HG03159 (cell line): ENCODE measurements around the gene CDKN2B-AS1.
A peak's percentile ranks its signal among the peaks of the same experiment; 100 is the strongest.

ENCODE experiments used
- ATAC-seq: cut with Tn5 transposase; IDR thresholded peaks from one replicate; pipeline ENCODE4 v1.9.1; 2021; ENCODE audit warnings: mild to moderate bottlenecking, moderate library complexity; ENCODE audit not compliant: unreplicated experiment

The CDKN2B-AS1 gene

DNA sequence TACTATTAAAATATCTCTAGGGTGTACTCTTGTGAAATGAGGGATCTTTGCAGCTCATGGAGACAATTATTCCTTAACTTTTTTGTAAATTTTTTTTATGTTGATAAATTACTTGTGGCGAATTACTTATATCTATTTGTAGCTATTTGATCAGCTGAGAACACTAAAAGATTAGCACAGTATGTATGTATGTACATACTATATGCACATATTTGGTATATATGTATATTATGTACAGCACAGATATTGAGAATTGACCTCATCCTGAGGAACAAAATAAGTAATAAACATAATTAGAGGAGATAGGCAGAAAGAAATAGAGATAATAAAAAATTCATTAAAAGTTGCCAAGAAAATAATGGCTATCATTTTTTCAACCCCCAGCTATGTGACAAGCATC lies 12.2 kb upstream of the CDKN2B-AS1 start:
- ATAC-seq = no peak

DNA sequence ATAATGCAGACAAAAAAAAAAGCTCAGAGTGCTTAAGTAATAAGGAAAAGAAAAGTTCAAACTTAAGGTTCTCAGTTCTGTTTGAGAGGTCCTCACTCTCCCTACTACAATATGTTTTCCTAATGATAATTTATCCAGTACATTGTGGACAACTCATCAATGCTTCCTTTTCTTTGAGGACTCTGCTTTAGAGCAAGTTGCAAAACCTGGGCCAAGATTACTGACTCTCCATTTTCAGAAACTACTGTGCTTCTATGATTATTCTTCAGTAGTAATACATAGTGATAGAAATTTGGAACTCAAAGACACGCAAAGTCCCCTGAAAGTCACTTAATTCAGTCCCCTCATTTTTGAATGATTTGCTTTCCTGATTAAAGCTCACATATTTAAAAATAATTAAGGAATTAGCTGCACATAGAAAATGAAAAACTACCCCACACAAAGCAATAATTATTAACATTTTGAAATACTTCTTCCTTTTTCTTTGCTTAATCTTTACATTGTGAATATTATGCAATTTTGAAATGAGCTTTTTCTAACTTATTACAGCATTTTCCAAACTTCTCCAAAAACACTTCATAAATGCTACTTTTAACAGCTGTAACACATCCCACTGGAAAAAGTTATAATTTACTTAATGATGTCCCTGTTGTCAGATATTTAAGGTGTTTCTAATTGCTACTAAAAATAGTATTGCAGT lies 11.6 kb upstream of the CDKN2B-AS1 start:
- ATAC-seq = no peak

DNA sequence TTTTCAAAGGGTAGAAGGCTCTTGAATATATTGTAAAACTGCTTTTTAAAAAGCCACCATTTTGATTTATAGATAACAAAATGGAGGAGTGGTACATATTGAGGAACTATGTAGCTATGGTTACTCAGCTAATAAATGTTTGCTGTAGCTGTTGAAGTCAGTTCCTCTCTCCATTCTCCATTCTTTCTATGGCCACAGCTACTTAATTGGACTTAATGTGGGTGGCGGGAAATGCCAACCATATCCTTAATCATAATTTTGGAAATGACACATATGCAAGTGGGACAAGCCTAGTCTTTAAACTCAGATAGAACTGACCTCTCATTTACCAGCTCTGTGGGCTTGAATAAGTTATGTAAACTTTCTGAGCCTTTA lies 11.0 kb upstream of the CDKN2B-AS1 start:
- ATAC-seq = no peak

DNA sequence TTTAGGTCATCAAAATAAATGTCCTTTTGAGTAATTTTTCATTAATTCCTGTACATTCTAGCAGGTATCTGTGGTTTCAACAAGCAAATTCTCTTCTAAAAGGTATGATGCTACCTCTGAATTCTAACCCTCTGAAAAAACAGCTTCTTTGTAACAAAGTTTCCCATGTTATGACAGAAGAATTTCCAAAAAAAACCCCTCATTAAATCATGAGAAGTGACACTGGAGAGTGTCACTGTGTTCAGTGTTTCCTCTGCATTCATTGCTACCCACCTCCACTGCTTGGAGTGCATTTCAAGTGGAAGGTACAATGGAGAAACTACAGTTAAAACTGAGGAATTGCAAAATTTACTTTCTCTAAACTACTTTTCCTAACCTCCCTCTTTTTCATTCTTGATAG lies 10.5 kb upstream of the CDKN2B-AS1 start:
- ATAC-seq = no peak

DNA sequence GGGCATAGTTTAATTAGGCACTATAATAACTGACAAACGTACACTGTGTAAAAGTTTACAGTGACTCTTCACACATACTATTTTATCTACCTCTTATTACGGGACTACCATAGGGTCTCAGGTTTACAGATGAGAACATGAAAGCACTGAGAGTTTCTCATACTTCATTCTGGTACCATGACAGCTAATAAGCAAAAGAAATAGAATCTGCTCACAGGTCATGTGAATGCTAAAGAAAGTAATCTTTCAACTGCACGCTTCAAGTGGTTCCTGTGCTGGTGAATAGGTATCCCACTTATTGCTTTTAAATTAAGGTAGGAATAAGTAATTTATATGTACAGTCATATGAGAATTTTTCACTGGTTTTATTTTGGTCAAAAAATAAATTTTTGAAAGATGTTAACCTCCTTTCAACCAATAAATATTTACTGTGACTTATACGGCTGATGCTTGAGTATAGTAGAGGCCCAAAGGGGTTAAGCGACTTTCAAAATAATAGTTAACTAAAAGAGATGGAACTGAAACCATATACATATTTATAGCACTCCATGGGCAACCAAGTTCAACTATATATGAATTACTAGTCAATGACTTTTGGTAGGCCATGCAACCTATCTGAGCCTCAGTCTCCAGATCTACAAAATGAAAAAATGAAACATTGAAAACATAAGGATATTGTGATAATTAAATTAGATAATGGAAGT lies 8.5 kb upstream of the CDKN2B-AS1 start:
- peak; percentile 78 for ATAC-seq

DNA sequence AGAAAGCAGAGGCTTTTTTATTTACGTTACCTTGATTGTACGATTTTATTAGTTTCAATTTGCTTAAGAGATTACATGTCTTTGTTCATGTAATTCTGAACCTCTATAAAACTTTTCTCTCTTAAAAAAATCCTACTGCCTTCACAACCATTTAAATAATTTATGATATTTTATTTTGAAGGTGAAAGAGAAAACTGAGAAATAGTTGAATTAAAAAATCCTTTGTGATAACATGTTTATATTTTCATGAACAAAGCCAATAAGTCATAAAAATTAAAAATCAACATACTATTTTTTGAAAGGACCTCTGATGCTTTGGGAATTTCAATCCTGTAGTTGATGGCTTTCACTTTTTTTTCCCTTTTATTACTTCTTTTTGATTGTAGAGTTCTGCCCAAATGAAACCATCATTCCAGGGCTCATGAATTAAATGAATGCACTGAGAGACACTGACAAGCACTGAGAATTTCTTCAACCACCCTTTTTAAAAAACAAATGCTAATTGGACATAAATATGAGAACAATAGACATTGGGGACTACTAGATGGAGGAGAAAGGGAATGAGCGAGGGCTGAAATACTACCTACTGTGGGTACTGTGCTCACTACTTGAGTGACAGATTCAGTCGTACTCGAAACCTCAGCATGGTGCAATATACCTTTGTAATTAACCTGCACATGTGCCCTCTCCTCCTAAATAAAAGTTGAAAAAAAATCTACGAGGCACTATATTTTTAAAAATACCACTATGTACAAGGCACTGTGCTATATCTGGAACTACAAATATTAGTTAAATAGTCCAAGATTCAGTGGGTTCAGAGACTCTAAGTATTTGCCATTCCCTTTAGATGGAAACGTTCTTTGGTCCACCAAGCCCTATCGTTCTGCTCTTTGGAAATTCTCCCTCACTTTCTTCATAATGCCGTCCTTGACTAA lies 6.3 kb upstream of the CDKN2B-AS1 start:
- ATAC-seq = no peak

DNA sequence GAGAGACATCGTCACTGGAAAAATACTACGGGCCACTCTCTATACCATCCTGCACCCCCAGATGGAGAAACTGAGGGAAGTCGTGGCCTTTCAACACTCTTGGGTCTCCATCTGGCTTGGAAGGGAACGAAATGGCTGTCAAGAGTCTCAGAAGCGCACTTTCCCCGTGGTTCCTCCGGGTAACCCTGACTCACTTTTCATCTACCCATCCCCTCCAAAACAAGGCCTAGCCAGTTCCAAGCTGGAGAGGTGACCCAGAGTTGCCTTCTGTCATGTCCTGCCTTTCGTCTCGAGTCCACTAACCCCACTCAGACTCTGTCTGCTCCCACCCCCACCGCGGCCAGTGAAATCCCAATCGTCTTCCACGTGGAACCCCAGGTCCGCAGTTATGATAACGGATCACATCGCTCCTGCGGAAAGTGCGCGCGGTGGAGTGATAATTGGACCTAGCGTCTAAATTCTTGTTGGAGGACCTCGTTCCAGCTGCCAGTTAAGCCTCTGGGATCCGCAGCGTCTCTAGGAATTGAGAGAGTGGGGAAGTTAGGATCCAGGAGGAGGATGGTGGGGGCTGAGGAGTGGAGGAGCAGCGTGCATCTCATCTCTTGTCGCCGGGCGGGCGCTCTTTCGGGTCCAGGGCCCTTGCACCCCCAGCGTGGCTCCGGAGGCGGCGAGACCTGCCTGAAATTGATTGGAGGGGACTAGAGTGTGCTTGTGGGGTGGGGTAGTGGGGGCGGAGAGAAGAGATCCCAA lies 5.0 kb upstream of the CDKN2B-AS1 start:
- no peak for ATAC-seq

DNA sequence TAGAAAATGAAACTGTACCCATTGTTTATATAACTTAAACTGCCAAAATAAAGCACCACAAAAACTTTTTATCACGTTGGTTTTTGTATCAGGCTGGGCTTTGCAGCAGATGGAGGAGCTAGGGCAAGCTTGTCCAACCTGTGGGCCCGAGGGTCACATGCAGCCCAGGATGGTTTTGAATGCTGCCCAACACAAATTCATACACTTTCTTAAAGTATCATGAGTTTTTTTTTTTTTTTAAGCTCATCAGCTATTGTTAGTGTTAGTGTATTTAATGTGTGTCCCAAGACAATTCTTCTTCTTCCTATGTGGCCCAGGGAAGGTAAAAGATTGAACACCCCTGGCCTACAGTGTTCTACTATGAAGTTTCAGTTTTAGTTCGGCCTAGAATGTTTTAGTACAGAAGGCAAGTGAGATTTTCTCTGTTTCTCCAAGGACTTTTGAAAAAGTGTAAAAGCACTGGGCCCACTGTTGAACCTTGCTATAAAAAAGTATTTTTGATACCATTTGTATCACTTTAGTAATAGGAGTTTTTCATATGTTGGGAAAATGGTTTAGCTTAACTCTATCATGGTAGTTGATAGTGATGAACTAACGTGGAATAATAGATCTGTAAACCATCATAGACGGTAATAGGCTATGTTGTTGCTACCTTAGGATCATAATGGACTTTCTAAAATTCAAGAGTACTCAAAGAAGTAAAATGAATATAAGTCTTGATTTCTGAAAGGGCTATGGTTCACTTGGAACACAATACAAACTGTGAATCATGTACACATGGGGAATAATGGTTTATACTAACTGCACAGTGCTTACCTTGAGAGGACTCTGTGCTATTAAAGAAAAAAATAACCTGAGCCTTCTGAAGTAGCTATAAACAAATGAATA lies 3.3 kb upstream of the CDKN2B-AS1 start:
- no peak for ATAC-seq

DNA sequence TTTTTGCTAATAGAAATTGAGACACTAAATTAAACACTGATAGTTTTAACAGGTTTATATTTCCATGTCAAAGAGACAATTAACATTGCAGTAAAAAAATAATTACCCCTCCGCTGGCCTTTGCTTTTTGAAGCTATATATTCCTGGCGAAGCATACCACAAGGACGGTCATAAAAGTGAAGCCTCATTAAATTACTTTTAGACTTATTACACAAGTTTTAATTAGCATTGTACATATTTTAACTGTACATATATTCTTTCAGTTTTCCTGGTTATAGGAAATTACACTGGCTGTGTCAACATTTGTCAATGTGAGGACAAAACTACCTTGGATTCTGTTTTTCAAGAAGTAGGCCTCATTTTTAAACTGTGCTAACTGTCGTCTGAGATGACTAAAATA lies 1.6 kb upstream of the CDKN2B-AS1 start:
- ATAC-seq = no peak

DNA sequence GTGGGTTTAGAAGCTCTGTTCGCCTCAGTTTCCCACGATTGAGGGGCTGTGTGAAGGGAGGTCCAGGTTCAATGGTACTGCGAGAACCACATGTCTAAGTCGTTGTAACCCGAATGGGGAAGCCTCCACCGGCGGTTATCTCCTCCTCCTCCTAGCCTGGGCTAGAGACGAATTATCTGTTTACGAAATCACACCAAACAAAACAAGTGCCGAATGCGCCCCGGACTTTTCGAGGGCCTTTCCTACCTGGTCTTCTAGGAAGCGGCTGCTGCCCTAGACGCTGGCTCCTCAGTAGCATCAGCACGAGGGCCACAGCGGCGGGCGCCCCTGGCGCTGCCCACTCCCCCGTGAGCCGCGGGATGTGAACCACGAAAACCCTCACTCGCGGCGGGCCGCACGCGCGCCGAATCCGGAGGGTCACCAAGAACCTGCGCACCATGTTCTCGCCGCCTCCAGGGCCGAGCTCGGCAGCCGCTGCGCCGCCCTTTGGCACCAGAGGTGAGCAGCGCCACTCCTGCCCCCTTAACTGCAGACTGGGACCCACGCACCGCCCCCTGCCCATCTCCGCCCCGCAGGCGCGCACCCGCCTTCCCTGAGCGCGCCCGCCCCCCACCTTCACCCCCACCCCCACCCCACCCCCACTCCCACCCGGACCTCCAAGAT lies 567 bp upstream of the CDKN2B-AS1 start, which contains the start of gene CDKN2A:
Gene CDKN2A (minus strand): TSS at position 500 of the 663 bp plus-strand sequence.
- ATAC-seq = peak; percentile 37

DNA sequence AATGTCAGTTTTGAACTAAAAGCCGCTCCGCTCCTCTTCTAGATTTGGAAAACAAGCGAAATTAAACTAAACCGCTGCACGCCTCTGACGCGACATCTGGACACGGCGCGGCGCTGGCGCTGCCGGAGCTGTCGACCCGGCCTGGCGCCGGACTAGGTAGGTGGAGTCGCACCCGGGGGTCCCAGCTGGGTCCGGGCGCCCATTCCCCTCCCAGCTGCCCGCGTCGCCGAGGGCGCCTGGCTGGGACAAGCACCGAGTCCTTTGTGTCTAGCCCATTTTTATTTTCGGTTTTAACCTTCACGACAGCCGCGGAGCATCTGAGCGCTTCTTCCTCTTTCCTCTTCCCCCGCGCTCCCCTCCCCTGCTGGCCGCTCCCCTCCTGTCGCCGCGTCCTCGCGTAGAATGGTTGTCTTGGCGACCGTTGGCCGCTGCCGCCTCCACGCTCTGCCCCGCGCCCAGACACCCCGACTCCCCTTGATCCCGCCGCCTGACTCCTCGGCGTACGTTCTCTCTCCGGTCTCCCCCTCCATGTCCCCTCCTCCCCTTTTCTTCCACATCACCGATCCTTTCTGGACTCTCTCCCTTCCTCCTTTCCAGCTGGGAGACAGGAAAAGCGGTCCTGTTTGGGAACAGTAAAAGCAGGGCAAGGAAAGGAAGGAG lies 545 bp downstream of the CDKN2B-AS1 start:
- ATAC-seq = peak; percentile 90

DNA sequence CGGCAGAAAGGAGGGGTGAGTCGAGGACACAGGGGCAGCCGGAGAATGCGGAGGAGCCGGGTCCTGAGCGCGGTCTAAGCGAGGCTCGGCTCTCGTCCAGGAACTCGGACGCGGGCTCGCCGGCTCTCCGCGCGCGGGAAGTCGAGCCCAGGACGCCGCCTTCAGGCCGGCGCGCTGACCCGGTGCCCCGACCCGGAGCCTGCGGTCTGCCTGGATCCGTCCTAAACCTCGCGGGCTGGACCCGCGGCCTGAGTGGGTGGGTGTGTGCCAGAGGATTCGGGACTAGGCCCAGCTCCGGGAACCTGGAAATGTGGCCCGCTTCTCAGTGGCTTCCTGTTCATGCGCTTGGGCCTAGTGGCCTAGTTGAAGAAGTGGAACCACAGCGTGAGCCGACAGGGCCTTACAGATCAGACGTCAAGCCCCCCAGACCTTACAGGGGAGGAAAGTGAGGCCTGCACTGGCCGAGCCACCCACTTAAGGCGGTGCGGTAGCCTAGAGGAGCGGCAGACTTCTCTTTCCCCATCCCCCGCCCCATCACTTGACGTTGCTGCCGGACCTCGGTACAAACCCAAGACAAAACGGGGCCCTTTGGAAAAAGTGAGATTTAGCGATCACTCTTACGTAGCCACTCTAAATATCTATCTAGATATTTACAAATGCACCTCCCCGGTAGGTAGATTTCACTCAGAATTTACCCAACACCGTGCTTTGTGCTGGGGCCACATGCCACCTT lies 1.2 kb downstream of the CDKN2B-AS1 start:
- no peak for ATAC-seq

DNA sequence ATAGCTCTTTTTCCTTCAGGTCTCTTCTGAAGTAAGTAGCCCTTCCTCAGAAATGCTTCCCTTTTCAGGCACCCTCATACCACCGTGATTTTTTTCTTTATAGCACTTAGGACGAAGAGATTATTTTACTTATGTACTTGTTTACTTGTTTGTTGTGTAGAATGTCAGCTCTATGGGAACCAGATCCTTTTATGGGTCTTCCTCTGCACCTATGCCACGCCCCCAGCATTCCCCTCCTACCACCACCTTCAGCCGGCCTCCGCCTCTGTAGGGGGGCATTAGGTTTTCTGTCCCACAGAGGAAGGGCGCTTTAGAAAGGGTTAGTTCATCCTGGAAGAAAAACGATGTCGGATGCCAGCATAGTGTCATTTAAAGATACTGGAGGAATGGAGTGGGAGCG lies 1.8 kb downstream of the CDKN2B-AS1 start:
- no peak for ATAC-seq

DNA sequence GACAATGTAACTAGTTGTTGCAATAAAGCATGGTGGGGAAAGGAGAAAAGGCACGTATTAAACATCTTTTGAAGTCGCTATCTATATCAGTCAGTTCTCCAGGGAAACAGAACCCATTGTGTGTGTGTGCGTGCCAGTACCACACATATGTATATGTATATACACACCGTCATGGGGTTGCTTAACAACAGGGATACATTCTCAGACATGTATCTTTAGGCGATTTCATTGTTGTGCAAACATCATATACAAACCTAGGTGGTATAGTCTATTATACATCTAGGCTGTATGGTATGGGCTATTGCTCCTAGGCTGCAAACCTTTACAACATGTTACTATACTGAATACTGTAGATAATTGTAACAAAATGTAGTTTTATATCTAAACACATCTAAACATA lies 2.3 kb downstream of the CDKN2B-AS1 start:
- ATAC-seq = no peak

DNA sequence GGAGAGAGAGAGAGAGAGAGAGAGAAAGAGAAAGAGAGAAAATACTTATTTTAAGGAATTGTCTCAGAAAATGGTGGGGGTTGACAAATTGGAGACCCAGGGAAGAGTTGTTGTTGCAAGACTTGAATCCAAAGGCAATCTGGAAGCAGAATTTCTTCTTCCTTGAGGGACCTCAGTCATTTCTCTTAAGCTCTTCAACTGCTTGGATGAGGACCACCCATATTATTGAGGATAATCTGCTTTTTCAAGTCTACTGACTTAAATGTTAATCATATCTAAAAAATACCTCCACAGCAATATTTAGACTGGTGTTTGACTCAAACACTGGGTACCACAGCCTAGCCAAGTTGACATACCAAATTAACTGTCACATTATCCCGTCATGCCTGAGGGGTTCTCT lies 2.9 kb downstream of the CDKN2B-AS1 start:
- ATAC-seq = no peak

DNA sequence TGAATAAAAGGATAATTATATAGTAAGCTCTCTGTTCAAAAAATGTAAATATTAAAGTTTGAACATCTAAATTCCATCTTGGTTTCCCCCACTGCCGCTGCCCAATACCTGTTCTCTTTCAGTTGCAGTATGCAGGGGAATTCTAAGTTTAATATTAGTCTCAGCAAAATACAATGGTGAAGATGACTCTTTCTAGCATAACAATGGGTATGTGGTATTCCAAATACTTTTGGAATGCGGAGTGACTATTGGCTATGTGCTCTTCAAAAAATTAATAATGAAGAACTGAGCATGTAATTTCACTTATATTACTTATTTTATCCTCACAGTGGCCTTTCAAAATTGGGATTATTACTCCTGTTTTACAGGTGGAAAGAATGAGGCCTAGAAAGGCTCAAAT lies 3.4 kb downstream of the CDKN2B-AS1 start:
- no peak for ATAC-seq

DNA sequence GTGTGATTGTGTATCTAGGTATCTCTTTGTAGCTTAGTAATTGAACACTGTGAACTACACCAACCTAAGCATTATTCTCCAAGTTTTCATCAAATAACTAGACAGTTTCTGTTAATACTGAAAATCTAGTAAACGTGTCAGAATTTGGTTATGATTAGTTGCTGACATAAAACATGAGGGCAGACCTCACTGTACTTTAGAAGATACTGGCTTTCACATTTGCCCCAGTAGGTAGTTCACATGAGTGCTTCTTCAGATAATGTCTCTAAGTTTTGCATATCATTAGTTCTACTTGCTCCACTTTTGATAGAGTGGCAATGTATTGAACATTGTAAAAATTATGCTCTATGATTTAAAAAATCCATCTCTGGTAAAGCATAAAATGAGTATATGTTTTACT lies 7.4 kb downstream of the CDKN2B-AS1 start:
- no peak for ATAC-seq

DNA sequence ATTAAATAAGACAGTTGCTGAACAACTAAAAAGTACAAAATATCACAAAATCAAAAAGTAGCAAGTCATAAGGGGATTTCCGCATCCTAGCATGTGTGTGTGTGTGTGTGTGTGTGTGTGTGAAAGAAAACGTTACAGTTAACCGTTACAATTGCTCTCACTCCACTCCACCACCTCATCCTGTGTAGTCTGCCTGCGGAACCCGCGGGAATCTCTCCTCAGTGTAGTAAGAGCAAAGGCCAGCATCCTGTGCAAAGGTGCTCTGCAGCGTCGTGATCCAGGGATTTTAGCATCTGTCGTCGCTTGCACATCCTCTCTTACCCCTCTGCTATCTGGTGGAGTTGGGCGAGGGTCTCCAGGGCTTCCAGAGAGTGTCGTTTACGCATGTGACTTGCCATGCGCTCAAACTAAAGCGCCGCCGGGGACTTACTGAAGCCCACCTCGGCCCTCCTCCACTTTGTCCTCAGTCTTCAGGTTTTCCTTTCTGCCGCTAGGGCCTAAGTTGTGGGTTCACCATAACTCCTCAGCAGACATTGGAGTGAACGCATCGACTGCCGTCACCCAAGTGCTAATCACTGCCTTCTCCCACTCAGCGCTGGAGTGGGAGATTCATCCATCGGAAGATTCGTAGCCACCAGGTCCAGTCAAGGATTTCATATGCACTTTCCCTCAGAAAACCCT lies 10.6 kb downstream of the CDKN2B-AS1 start:
- ATAC-seq = no peak
